HL-60/S4 (cell line): ENCODE measurements around the gene PLEKHA6.

ENCODE experiments used
- in situ Hi-C: fragments of 300-500 bp; cut with MboI; formaldehyde crosslinking; loops from 2 replicates; pipeline ENCODE4 v1.14.3; 2022; ENCODE audit warnings: low sequenced_read_pairs

The PLEKHA6 gene

GRCh38 chr1:204221271-204221670 is 138.5 kb downstream of the PLEKHA6 start:
- in situ Hi-C loops, result no loop called here

GRCh38 chr1:204219971-204220616 is 139.6 kb downstream of the PLEKHA6 start:
- in situ Hi-C loops, result no loop called here

DNA sequence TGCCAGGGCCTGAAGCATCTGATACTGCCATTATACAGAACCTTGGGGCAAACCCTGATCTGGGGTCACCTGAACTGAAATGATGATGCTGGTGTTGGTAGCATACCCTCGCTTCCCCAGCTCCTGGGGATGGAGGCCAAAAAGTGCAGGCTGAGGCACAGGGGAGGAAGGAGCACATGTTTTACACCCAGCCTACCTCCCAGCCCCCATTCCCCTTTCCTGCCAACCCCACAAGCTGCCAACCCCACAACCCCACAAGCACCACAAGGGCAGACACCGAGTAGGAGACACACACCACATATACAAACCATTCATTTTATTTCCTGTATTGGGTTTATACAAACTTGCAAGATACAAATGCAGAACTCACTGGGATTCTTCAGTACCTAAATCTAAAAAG is 141.2 kb downstream of the PLEKHA6 start:
- in situ Hi-C loops, result no loop called here

GRCh38 chr1:204217648-204218000 is 142.1 kb downstream of the PLEKHA6 start:
- in situ Hi-C loops, result no loop called here

- in situ Hi-C loops, result no loop called here
Observed at GRCh38 chr1:204216880-204217647, 142.7 kb downstream of the PLEKHA6 start.

GRCh38 chr1:204216236-204216635 is 143.5 kb downstream of the PLEKHA6 start:
- in situ Hi-C loops, result no loop called here

GRCh38 chr1:204213668-204214662 is 145.8 kb downstream of the PLEKHA6 start, which contains the start of gene GOLT1A:
Gene GOLT1A, minus strand, starts transcription at chr1:204213988. Its CDS starts 82 bp downstream, at chr1:204213906.
- in situ Hi-C loops, result no loop called here

DNA sequence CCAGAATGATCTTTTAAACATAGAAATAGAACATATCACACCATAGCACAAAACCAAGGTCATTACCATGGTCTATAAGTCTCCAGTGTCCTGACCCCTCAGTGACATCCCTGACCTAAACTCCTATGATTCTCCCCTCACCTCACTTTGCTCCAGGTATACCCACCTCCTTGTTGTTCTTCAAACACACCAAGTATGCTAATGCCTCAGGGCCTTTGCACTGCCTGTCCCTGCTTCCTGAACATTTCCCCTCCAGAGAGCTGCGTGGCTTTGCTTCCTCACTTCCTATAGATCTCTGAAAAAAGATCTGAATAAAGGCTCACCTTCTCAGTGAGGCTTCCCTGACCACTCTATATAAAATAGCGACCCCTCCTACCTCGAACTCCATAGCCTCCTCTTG is 147.0 kb downstream of the PLEKHA6 start:
- in situ Hi-C loops, result no loop called here

DNA sequence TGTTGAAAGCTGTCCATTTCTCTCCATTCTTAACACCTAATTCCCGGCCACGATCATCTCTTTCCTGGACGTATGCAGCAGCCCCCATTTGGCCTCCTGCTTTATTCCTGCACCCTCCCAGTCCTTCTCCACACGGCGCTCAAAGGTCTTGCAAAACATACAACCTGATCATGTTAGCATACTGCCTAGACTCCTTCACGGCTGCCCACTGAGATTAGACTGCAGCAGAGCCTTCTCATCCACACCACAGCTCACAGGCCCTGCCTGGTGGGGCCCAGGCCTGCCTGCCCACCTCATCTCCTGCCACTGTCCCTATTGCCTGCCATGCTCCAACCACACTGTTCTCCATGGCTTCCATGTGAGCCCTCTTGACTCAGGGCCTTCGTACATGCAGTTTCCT is 148.7 kb downstream of the PLEKHA6 start:
- in situ Hi-C loops, result no loop called here

GRCh38 chr1:204207136-204207616 is 152.6 kb downstream of the PLEKHA6 start:
- in situ Hi-C loops, result no loop called here

- in situ Hi-C loops, result no loop called here
Observed at GRCh38 chr1:204206121-204206520, 153.6 kb downstream of the PLEKHA6 start.

DNA sequence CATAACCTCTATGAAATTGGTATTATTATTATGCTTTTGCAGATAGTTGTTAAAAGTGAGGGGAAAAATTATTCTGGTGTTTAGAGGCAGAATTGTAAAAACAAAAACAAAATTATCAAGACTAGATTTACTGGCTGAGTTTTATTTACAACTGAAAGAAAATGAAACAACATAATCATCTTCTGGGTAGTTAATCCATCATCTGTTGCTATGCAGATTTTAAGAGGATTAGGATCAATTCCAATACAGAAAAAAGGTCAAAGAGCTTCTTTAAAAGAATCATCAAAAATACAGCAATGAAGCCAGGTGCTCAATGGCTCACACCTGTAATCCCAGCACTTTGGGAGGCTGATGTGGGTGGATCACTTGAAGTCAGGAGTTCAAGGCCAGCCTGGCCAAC is 154.2 kb downstream of the PLEKHA6 start:
- in situ Hi-C loops, result no loop called here

- in situ Hi-C loops, result no loop called here
Observed at GRCh38 chr1:204204944-204205343, 154.8 kb downstream of the PLEKHA6 start.

GRCh38 chr1:204203206-204203767 is 156.4 kb downstream of the PLEKHA6 start:
- in situ Hi-C loops, result no loop called here

DNA sequence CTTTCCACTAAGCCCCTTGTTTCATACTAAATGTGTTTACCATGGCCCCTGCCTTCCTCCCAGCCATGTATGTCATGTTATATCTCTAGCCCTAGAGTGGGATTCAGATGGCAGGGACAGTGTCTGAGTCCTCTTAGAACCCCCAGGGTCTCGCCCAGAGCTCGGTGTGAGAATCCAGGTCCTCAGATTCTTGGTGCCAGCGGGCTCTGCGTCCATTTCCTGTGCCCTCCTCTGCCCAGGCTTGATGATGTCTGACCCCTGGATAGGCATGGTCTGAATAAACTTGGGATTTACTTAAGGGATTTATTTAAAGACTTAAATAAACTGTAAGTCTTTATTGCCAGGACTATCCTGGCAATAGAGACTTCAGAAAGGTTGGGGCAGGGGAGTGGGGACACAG is 157.2 kb downstream of the PLEKHA6 start:
- in situ Hi-C loops, result no loop called here

- in situ Hi-C loops, result no loop called here
Observed at GRCh38 chr1:204201348-204202040, 158.2 kb downstream of the PLEKHA6 start.

- in situ Hi-C loops, result no loop called here
Observed at GRCh38 chr1:204199579-204199978, 160.2 kb downstream of the PLEKHA6 start.

DNA sequence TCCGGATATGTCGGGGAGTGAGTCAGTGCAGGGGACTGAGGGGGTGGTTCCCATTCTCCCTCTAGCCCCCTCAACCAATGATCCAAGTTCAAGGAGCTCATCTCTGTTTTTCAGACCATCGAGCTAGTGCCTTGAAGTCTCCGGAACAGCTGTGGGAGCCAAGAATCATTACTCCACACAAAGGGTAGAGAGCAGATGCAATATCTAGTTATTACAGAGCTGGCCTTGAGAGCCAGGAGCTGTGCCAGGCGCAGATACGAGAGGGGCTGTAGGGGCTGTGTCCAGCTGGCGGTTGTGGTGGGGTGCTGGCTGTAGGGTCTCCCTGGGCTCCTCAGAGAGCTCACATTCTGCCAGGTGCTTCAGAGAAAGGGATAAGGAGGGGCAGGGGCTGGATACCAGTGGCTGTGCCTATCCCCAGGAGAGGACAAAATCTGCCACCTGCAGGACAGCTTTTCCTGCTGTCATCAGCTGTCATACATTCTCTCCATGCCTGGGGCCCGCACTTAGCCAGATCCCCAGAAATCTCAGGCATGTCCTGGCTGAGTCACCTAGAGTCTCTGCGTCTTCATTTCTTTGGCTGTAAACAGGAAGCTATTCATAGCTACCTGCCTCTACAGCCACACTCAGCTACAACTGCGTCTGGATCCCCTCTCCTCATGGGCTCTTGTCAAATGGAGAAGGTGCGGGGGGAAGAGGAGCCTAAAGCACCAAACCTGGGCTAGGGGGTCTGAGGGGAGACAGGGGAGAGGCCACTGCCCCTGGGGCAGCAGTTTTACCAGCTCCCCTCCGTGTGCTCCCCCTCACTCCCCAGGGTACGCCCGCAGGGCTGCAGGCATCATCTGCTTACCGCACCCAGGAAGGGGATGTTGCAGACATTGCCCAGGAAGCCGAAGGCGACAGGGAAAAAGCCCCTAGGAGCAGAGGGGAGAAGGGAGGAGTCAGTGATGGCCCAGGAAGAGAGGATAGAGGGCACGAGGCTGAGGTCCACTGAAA is 161.1 kb downstream of the PLEKHA6 start:
- in situ Hi-C loops, result no loop called here

- in situ Hi-C loops, result no loop called here
Observed at GRCh38 chr1:204197068-204197467, 162.7 kb downstream of the PLEKHA6 start.
